LNCAP (cell line): Measurements from ENCODE around the gene TP63.

Source experiments
- TF ChIP-seq, protein P1 (sequence below): fragments of 450-650 bp; IDR thresholded peaks from 2 replicates; pipeline ENCODE4 v1.5.1; 2017; ENCODE audit warnings: mild to moderate bottlenecking

The TP63 gene

GRCh38 chr3:189903562-189904250 is 272.5 kb downstream of the TP63 start:
- TF ChIP-seq, protein P1, sequence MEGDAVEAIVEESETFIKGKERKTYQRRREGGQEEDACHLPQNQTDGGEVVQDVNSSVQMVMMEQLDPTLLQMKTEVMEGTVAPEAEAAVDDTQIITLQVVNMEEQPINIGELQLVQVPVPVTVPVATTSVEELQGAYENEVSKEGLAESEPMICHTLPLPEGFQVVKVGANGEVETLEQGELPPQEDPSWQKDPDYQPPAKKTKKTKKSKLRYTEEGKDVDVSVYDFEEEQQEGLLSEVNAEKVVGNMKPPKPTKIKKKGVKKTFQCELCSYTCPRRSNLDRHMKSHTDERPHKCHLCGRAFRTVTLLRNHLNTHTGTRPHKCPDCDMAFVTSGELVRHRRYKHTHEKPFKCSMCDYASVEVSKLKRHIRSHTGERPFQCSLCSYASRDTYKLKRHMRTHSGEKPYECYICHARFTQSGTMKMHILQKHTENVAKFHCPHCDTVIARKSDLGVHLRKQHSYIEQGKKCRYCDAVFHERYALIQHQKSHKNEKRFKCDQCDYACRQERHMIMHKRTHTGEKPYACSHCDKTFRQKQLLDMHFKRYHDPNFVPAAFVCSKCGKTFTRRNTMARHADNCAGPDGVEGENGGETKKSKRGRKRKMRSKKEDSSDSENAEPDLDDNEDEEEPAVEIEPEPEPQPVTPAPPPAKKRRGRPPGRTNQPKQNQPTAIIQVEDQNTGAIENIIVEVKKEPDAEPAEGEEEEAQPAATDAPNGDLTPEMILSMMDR: no peak

GRCh38 chr3:189907803-189908202 is 276.6 kb downstream of the TP63 start:
- TF ChIP-seq, protein P1: no peak

DNA sequence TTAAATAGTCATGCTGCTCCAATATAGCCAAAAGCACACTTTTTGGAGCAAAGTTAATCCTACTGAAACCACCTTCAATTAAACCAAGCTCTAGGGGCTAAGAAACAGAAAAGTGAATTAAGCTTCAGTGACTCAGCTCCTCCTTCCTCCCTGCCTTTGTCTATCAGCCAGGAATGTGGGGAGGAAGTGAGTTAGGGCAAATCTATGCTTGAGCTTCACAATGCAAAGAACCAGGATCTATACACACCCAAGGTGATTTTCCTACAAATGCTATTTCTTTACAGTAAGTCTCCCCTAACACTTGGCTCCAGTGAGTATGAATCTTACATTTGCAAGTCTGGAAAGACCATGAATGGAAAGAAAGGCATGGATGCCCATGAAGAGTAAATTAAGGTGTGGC is 277.5 kb downstream of the TP63 start:
- TF ChIP-seq, protein P1: no peak

DNA sequence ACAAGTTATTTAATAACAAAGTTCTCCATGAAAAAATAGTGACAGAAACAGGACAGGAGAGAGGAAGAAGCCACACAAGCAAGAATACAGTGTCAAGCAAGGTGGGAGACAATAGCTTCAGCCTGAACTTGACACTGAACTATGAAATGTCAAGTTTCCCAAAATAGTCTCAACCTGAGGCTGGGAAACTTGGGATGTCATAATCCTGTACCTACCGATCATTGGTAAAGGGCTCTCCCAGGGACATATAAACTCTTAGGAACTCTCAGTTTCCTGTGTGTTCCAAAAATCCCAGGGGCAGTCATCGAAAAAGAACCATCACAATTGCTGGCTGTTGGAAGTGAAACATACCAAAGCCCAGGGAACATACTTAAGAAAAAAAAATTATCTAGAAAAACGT is 277.9 kb downstream of the TP63 start:
- TF ChIP-seq, protein P1: no peak

GRCh38 chr3:189909573-189909972 is 278.4 kb downstream of the TP63 start:
- TF ChIP-seq, protein P1: no peak

DNA sequence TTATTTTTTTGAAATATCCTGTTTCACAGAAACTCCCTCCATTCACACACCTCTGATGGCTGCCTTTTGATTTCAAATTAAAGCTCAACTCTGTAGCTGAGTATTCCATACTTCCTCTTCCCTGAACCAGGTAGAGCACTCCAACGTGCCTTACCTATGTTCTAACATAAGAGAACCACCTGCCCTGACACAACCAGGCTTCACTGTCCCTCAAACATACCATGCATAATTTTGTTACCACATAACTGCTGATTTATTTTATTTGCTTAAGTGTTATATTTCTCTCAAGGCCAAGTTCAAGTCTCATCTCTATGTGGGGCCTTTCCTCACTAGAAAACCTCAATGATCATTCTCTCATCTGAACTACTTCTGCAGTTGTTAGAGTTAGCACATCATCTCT is 279.8 kb downstream of the TP63 start:
- TF ChIP-seq, protein P1: no peak

GRCh38 chr3:189914799-189915198 is 283.6 kb downstream of the TP63 start:
- TF ChIP-seq, protein P1: no peak

DNA sequence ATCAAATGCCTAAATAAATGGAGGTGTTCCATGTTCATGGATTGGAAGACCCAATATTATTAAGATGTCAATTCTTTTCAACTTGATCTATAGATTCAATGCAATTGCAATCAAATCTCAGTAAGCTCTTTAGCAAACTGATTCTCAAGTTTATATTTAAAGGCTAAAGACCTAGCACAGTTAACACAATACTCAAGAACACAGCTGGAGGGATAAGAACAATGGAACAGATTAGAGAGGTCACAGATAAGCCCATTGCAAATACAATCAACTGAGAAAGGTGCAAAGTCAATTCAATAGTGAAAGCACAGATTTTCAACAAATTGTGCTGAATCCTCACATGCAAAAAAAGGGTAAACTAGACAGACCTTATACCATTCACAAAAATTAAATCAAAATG is 290.6 kb downstream of the TP63 start:
- TF ChIP-seq, protein P1: no peak
